A549 (cell line): ENCODE data around the gene KDM6A.

ENCODE experiments used
- CHD2 ChIP-seq: fragments of 150-350 bp; IDR thresholded peaks from 2 replicates; pipeline ENCODE4 v1.6.1; 2014; ENCODE audit warnings: low read length; ENCODE audit not compliant: partially characterized antibody
- TF ChIP-seq, protein P1 (sequence below): fragments of >200 bp; sonication (Bioruptor Twin); formaldehyde crosslinking; IDR thresholded peaks from 3 replicates; pipeline ENCODE4 v1.5.1; 2016
- TF ChIP-seq, protein P2 (sequence below): fragments of 150-350 bp; IDR thresholded peaks from 2 replicates; pipeline ENCODE4 v1.6.1; 2014; ENCODE audit warnings: low read depth, mild to moderate bottlenecking, low read length

DNA sequence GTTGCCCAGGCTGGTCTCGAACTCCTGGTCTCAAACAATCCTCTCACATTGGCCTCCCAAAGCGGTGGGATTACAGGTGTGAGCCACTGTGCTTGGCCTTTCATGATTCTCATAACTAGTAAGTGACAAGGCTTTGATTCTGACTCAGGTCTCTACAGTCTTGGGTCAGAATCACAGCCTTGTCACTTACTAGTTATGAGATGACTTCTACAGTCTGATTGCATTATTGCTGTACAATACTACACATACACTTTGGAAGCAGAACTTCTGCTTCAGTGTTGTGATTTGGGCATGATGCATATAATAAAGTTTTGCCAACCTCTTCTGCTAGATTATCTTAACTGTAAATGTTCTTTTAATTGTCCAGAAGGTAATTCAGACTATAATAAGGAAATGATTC is 123.3 kb downstream of the KDM6A start:
- TF ChIP-seq CHD2 = no peak
- TF ChIP-seq, protein P1, sequence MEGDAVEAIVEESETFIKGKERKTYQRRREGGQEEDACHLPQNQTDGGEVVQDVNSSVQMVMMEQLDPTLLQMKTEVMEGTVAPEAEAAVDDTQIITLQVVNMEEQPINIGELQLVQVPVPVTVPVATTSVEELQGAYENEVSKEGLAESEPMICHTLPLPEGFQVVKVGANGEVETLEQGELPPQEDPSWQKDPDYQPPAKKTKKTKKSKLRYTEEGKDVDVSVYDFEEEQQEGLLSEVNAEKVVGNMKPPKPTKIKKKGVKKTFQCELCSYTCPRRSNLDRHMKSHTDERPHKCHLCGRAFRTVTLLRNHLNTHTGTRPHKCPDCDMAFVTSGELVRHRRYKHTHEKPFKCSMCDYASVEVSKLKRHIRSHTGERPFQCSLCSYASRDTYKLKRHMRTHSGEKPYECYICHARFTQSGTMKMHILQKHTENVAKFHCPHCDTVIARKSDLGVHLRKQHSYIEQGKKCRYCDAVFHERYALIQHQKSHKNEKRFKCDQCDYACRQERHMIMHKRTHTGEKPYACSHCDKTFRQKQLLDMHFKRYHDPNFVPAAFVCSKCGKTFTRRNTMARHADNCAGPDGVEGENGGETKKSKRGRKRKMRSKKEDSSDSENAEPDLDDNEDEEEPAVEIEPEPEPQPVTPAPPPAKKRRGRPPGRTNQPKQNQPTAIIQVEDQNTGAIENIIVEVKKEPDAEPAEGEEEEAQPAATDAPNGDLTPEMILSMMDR = no peak
- TF ChIP-seq, protein P2, sequence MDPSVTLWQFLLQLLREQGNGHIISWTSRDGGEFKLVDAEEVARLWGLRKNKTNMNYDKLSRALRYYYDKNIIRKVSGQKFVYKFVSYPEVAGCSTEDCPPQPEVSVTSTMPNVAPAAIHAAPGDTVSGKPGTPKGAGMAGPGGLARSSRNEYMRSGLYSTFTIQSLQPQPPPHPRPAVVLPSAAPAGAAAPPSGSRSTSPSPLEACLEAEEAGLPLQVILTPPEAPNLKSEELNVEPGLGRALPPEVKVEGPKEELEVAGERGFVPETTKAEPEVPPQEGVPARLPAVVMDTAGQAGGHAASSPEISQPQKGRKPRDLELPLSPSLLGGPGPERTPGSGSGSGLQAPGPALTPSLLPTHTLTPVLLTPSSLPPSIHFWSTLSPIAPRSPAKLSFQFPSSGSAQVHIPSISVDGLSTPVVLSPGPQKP = no peak
